Superior temporal gyrus (tissue), 1 donor: ENCODE measurements around the gene MTFR1L.
"Not testable (repeated sequence)": the region's sequence is repeated elsewhere in the genome, so short reads cannot be mapped to it uniquely, and the experiment has no call there.

ENCODE experiments used
- DNase-seq: peaks from one replicate; pipeline ENCODE4 v3.0.0-alpha.2; 2016; ENCODE audit errors: extremely low spot score

The MTFR1L gene

DNA sequence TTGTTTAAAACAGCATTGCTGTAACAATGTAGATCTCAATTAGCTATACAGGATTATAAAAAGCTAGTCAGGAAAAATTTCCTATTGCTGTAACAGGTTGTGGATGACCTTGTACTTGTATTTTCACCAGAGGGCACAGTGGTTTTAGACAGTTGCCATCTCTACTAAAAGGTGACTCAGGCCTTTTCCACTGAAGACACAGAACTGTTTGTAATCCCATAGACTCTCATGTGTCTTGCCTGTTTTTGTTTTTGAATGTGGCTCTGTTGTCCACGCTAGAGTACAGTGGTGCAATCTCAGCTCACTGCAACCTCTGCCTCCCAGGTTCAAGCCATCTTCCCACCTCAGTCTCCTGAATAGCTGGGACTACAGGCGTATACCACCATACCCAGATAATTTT lies 5.9 kb downstream of the MTFR1L start:
- no peak for DNase-seq

GRCh38 chr1:25826571-25826970 lies 6.8 kb downstream of the MTFR1L start:
- DNase-seq: no peak

DNA sequence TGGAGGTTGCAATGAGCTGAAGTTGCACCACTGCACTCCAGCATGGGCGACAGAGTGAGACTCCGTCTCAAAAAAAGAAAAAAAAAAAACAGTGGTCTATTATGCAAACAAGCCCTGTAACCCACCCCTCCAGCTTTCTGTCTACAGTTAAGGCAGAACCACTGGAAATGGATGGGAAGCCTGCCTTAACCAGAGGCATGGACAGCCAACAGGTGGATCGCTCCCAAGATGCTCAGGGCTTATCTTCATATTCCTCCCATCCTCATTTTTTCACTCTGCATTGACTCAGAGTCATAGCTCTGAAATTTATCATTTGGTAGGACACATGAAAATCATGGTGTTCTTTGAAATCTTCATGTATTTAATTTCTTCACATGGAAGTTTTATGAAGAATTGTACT lies 8.7 kb downstream of the MTFR1L start:
- DNase-seq: no peak

GRCh38 chr1:25829046-25829445 lies 9.3 kb downstream of the MTFR1L start:
- DNase-seq: no peak

- DNase-seq: no peak
These were observed 11.9 kb downstream of the MTFR1L start for GRCh38 chr1:25831569-25832196.

DNA sequence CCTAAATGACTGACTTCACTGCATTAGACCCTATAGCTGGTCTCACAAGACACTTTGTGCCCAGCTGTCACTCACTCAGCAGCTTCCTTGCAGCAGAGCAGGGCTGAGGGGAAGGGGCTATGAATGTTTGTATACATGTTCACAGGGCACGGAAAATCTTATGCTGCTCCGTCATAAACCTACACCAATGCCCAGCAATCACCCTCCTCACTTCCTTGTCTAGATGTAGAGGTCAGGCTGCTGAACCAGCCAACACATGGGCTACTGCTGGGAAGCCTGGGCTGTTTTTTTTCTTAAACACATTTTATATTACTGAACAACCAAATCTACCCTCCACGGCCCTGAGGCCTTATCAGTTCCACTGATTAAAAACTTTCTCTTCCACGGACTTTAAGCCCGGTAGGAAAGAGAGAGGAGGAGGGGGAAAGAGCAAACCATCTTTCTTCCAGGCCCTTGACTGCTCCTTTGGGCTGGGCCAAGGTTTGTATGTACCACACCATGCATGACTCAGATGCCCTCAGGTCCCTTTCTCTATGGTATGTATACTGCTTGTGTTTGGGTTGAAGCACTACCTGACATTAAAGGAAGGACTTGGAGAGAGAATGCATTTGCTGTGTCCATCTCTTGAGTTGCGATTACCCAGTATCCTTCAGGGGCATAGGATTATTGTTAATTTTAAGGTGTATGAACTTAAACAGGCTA lies 12.7 kb downstream of the MTFR1L start:
- no peak for DNase-seq

DNA sequence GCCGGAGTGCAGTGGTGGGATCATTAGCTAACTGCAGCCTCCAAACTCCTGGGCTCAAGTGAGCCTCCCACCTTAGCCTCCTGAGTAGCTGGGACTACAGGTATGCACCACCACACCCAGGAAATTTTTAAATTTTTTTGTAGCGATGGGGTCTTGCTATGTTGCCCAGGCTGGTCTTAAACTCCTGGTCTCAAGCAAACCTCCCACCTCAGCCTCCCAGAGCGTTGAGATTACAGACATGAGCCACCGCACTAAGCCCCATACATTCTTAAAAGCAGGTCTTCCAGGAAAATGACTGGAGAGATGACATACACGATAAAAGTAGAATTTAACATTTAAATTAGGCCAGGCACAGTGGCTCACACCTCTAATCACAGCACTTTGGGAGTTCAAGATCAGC lies 13.4 kb downstream of the MTFR1L start:
- DNase-seq: no peak

- DNase-seq: no peak
These were observed 15.1 kb downstream of the MTFR1L start for GRCh38 chr1:25834894-25835293.

DNA sequence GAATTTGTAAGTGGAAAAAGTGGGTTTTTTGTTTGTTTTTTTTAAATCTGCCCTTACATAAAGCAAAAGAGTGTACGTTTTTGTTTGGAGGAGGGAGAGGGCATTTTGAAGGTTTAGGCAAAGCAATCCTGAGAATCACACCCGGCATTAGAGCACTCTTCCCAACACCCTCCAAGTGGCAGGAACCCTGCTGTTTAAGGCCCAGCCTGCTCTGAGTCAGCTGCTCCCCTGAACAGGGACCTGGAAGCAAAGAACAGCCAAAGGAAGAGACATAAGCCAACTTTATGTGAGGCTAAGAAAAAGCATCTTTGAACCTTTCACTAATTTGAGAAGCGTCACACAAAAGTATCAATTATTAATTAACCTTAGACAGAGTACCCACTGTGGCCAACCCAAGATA lies 16.9 kb downstream of the MTFR1L start:
- no peak for DNase-seq

- no peak for DNase-seq
These were observed 17.6 kb downstream of the MTFR1L start for GRCh38 chr1:25837262-25837875.

- not testable (repeated sequence) for DNase-seq
These were observed 20.1 kb downstream of the MTFR1L start for GRCh38 chr1:25839808-25840207.

DNA sequence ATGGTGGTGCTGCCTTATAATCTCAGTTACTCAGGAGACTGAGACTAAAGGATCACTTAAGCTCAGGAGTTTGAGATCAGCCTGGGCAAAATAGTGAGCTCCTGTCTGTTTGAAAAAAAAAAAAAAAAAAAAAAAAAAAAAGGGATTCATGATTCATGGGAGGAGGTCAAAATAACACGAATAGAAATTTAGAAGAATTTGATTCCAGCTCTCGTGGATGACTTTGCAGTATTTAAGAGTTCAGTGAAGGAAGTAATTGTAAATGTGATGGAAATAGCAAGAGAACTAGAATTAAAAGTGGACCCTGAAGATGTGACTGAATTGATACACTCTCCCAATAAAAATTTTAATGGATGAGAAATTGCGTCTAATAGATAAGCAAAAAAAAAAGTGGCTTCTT lies 23.7 kb downstream of the MTFR1L start:
- DNase-seq: no peak

GRCh38 chr1:25844536-25845337 lies 25.0 kb downstream of the MTFR1L start:
- no peak for DNase-seq

DNA sequence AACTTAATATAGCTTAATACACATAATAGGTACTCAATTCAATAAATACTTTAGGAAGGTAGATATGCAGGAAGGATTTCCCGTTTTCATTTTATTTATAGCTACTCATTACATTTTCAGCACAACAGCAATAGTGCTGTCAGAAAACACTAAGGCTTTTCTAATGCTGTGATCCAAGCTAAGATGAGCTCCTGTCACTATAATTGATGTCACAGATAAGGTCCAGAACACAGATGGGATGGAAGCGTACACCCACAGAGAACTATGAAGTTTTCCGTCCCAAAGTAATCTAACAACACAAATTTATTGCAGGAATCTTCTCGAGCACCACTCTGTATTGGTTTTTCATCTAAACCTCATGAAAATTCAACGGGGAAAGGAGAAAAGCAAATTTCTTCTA lies 25.9 kb downstream of the MTFR1L start:
- DNase-seq: no peak

- DNase-seq: no peak
These were observed 28.2 kb downstream of the MTFR1L start for GRCh38 chr1:25847929-25848328.

GRCh38 chr1:25848531-25848930 lies 28.8 kb downstream of the MTFR1L start:
- DNase-seq: no peak

DNA sequence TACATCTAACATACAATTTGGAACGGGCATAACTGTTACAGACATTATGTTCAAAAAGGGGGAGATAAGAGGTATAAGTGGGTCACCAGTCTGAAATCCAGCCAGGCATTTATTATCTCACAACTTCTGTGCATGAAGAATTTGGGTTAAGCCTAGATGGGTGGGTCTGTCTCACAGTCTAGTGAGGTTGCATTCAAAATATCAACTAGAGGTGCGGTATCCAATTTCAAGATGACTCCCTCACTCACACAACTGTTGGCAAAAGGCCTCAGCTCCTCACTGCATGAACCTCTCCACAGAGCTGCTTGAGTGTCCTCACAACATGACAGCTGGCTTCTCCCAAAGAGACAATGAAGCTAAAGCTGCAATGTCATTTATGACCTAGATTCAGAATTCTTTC lies 34.8 kb downstream of the MTFR1L start:
- no peak for DNase-seq

DNA sequence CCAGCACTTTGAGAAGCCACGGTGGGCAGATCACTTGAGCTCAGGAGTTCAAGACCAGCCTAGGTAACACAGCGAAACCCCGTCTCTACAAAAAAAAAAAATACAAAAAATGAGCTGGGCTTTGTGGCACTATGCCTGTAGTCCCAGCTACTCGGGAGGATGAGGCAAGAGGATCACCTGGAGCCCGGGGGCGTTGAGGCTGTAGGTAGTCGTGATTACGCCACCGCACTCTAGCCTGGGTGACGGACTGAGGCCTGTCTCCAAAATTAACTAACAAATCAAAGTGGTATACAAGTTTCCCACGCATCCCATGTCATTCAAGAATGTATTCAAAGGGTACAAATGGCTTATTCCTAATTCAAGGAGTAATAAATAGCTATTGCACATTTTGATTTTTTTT lies 37.1 kb downstream of the MTFR1L start:
- no peak for DNase-seq

DNA sequence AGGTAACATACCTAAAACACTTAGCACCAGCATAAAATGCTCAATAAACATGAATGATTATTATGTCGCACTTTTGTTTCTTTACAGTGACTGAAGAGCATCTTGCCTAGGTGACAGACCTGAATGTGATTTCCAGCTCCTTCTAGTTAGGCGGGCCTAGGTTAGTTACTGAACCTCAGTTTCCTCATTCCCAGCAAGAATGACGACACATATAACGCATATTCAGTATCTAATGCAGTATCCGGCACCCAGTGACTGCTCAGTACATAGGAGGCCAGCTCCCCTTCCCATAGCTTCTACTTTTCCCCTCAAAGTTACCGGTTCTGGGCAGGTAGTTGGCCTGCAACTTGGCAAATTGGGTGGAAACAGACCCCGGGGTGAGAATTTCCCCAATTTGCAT lies 38.7 kb downstream of the MTFR1L start:
- no peak for DNase-seq

GRCh38 chr1:25858906-25859789 lies 39.4 kb downstream of the MTFR1L start, which contains the start of gene AUNIP:
Gene AUNIP (minus strand): TSS chr1:25859457. CDS start chr1:25859357, 100 bp downstream.
- peak; percentile 77 for DNase-seq
